GM12872 (cell line): ENCODE results near the gene HGS.

Source experiments
- CTCF ChIP-seq: IDR thresholded peaks from 3 replicates; pipeline ENCODE4 v1.5.1; 2011; ENCODE audit warnings: low read depth, mild to moderate bottlenecking, low read length, moderate library complexity; ENCODE audit not compliant: insufficient read depth

Gene HGS, protein sequence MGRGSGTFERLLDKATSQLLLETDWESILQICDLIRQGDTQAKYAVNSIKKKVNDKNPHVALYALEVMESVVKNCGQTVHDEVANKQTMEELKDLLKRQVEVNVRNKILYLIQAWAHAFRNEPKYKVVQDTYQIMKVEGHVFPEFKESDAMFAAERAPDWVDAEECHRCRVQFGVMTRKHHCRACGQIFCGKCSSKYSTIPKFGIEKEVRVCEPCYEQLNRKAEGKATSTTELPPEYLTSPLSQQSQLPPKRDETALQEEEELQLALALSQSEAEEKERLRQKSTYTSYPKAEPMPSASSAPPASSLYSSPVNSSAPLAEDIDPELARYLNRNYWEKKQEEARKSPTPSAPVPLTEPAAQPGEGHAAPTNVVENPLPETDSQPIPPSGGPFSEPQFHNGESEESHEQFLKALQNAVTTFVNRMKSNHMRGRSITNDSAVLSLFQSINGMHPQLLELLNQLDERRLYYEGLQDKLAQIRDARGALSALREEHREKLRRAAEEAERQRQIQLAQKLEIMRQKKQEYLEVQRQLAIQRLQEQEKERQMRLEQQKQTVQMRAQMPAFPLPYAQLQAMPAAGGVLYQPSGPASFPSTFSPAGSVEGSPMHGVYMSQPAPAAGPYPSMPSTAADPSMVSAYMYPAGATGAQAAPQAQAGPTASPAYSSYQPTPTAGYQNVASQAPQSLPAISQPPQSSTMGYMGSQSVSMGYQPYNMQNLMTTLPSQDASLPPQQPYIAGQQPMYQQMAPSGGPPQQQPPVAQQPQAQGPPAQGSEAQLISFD

GRCh38 chr17:81683584-81684441, at the start of gene HGS, which contains the start of gene ARL16:
HGS (plus strand) TSS chr17:81684011; CDS start chr17:81684067, 56 bp downstream.
ARL16 (minus strand) TSS chr17:81683797; CDS start chr17:81683753, 44 bp downstream.
- no peak for TF ChIP-seq CTCF

DNA sequence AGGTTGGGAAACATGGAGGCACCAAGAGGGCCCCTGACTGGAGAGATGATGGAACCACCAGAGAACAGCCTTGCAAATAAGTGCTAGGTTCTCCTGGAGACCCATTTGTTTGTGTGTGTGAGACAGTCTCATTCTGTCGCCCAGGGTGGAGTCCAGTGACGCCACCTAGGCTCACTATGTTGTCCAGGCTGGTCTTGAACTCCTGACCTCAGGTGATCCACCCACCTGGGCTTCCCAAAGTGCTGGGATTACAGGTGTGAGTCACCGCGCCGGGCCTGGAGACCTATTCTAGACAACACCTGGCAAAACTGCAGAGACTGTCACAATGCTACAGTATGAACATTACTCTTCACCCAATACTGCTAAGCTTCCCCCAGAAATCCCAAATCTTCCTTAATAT, 48.4 kb upstream of the HGS start:
- TF ChIP-seq CTCF = no peak

GRCh38 chr17:81635973-81636504, 47.8 kb upstream of the HGS start:
- TF ChIP-seq CTCF = no peak

DNA sequence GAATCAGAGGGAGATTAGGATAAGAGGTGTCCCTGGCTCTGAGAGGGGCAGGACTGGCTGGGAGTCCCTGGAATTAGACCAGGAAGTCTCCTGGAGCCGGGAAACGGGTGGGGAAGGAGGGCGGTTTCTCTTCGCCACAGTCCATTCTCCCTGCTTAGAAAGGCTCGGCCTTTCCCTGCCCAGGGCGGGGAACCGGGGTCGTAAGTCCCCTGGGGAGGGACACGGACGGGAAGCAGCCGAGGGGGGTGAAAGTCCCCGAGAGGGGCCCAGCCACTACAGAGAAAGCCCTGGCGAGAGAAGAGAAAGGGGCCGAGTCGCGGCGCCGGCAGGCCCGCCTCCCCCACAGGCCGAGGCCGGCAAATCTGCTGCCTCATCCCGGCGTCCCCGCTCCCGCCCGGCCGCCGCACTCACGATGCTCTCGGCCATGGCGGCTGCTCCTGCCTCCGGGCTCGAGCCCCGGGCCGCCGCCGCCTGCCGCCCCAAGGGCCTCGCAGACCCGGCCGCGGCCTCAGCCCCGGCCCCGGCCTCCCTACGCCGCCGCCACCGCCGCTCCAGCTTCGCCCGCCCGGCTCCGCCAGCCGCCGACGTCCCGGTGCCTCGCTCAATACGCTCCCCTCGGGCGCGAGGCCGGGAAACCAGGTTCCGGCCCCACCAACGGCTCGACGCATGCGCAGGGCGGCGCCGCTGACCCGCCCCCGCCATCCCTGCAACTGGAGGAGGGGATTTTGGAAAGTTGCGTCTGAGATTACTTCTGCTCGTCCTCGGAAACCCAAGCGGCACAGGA, 47.1 kb upstream of the HGS start, which contains the start of the genes NPLOC4 and TSPAN10:
Gene NPLOC4, minus strand, starts transcription at position 608 of the 784 bp plus-strand sequence. Its CDS starts 182 bp downstream, at position 426.
Gene TSPAN10, plus strand, starts transcription at position 692 of the 784 bp plus-strand sequence. CDS start 5,217 bp downstream, outside the sequence.
- no peak for TF ChIP-seq CTCF

GRCh38 chr17:81638683-81639082, 45.1 kb upstream of the HGS start:
- no peak for TF ChIP-seq CTCF

- no peak for TF ChIP-seq CTCF
Measured at GRCh38 chr17:81640011-81640410, 43.8 kb upstream of the HGS start.
